HepG2 (cell line): ENCODE measurements around the gene DMXL2. TPM values are rescaled to one million over a fixed set of nuclear protein-coding genes. Genes with fewer than 3 reads are reported as not detected.
A peak's percentile ranks its signal among the peaks of the same experiment; 100 is the strongest.

Experiments
- CEBPB ChIP-seq: IDR thresholded peaks from 2 replicates; pipeline ENCODE4 v1.6.1; 2011; ENCODE audit warnings: low read depth, low read length, improper control_type of control experiment, borderline replicate concordance
- GLI4 ChIP-seq: sonication (generic); formaldehyde crosslinking; IDR thresholded peaks from 2 replicates; pipeline ENCODE4 v1.5.1; 2020; ENCODE audit warnings: missing genetic modification reagents, mild to moderate bottlenecking, moderate library complexity, borderline replicate concordance
- HNF4G ChIP-seq, 2 experiments: sonication (generic) in 1 of 2; formaldehyde crosslinking in 1 of 2; IDR thresholded peaks; 2 replicates each; pipeline versions ENCODE4 v1.4.0 to v1.6.1; 2011 to 2020; ENCODE audit warnings: borderline replicate concordance in 2 of 2, low read depth in 2 of 2, mild to moderate bottlenecking in 2 of 2, low read length in 1 of 2, missing genetic modification reagents in 1 of 2, moderate library complexity in 1 of 2
- JDP2 ChIP-seq: sonication (generic); formaldehyde crosslinking; IDR thresholded peaks from 2 replicates; pipeline ENCODE4 v1.8.1; 2022; ENCODE audit warnings: missing genetic modification reagents, borderline replicate concordance
- ZBTB2 ChIP-seq: sonication (generic); formaldehyde crosslinking; IDR thresholded peaks from 2 replicates; pipeline ENCODE4 v1.8.0; 2022; ENCODE audit warnings: low read depth, missing genetic modification reagents
- ZNF232 ChIP-seq: sonication (generic); formaldehyde crosslinking; IDR thresholded peaks from 2 replicates; pipeline ENCODE4 v1.4.0; 2020; ENCODE audit warnings: missing genetic modification reagents, borderline replicate concordance
- ZNF24 ChIP-seq: fragments of 450-650 bp; IDR thresholded peaks from 2 replicates; pipeline ENCODE4 v1.6.1; 2017; ENCODE audit warnings: antibody characterized with exemption, mild to moderate bottlenecking
- ZNF432 ChIP-seq: sonication (generic); formaldehyde crosslinking; IDR thresholded peaks from 2 replicates; pipeline ENCODE4 v1.5.0; 2020; ENCODE audit warnings: missing genetic modification reagents, mild to moderate bottlenecking, borderline replicate concordance
- ZNF556 ChIP-seq: sonication (generic); formaldehyde crosslinking; IDR thresholded peaks from 2 replicates; pipeline ENCODE4 v1.4.0; 2020; ENCODE audit warnings: mild to moderate bottlenecking, missing genetic modification reagents, borderline replicate concordance
- polyA plus RNA-seq, 8 experiments: library from polyadenylated mRNA; depleted of rRNA in 3 of 8; stranded (reverse) in 7 of 8; unstranded in 1 of 8; fragments of >200 nt; fragmentation: Illumina TruSeq in 4 of 8; extraction: Trizol in 4 of 8; gene quantifications; 2 replicates each; pipeline versions ENCODE4 v1.2.1 to v1.2.3, GENCODE V29; 2011 to 2016; ENCODE audit warnings: low read depth in 4 of 8, missing spikeins in 1 of 8, mixed read lengths in 1 of 8; ENCODE audit not compliant: insufficient read depth in 1 of 8
- total RNA-seq, 5 experiments: library from RNA; depleted of rRNA; stranded (reverse); fragments of >200 nt; fragmentation: Illumina TruSeq; extraction: Trizol; gene quantifications; 2 replicates each; pipeline ENCODE4 v1.2.3, GENCODE V29; 2016; ENCODE audit warnings: low read depth in 1 of 5
- TF ChIP-seq, protein P1 (sequence below), 2 experiments: fragments of 450-650 bp in 1 of 2; sonication (generic) in 1 of 2; formaldehyde crosslinking in 1 of 2; IDR thresholded peaks; 2 replicates each; pipeline versions ENCODE4 v1.6.1 to v1.8.0; 2016 to 2022; ENCODE audit warnings: antibody characterized with exemption in 1 of 2, mild to moderate bottlenecking in 1 of 2, missing genetic modification reagents in 1 of 2
- TF ChIP-seq, protein P2 (sequence below): sonication (generic); formaldehyde crosslinking; IDR thresholded peaks from 2 replicates; pipeline ENCODE4 v1.4.0; 2020; ENCODE audit warnings: missing genetic modification reagents; ENCODE audit errors: not compliant biosample characterization
- TF ChIP-seq, protein P3 (sequence below): sonication (generic); formaldehyde crosslinking; IDR thresholded peaks from 2 replicates; pipeline ENCODE4 v1.4.0; 2020; ENCODE audit warnings: mild to moderate bottlenecking, missing genetic modification reagents

DMXL2 gene
- total and polyA plus RNA-seq, 2 of the 13 experiments (the other 11 are each of a cell fraction or from before 2014, with no cell fraction given) = 11.6 to 15.3 TPM

DNA sequence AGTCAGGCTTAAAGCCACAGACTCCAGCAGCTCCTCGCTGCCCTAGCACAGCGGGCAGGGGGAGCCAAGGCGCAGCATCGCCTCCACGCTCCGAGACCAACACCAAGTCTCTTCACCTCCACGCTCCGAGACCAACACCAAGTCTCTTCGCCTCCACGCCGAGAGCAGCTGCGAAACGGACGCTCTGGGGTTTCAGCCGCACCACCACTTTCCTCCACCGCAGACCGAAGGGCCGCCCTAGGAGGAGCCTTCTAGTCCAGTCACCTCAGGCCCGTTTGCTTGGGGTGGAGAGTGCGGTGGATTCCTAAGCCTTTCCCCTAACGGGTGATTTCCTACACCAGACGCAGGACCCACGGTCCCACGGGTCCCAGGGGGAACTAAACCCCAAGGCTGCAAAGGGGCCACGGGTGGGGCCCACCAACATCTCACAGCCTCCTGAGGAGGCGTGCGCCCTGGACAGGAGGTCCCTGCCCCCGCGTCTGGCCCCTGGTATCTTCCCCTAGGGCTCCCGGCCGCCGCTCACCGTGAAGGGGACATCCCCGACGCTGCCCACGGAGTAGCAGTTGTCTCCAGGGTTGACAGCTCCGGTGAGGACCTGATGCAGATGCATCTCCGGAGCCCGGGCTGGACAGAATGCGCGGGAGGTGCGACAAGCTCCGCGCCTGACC, 501 bp downstream of the DMXL2 start (continued):
- TF ChIP-seq ZBTB2 (no peak), ZNF24 (no peak), GLI4 (CRISPR knock-in tag) (peak; percentile 79; the same call in 1 of the 2 replicates), ZNF232 (CRISPR knock-in tag) (no peak), ZNF556 (0 out of 2 replicates have a peak, but pooled peaks have one; percentile 19), JDP2 (no peak), HNF4G (IDR thresholded peaks at IDR 0.05; ENCODE audit: borderline replicate concordance, low read depth, low read length) (no peak), HNF4G (CRISPR knock-in tag; IDR thresholded peaks at IDR 0.05; ENCODE audit: borderline replicate concordance, low read depth) (no peak), ZNF432 (no peak), CEBPB (no peak)
- TF ChIP-seq, protein P1, sequence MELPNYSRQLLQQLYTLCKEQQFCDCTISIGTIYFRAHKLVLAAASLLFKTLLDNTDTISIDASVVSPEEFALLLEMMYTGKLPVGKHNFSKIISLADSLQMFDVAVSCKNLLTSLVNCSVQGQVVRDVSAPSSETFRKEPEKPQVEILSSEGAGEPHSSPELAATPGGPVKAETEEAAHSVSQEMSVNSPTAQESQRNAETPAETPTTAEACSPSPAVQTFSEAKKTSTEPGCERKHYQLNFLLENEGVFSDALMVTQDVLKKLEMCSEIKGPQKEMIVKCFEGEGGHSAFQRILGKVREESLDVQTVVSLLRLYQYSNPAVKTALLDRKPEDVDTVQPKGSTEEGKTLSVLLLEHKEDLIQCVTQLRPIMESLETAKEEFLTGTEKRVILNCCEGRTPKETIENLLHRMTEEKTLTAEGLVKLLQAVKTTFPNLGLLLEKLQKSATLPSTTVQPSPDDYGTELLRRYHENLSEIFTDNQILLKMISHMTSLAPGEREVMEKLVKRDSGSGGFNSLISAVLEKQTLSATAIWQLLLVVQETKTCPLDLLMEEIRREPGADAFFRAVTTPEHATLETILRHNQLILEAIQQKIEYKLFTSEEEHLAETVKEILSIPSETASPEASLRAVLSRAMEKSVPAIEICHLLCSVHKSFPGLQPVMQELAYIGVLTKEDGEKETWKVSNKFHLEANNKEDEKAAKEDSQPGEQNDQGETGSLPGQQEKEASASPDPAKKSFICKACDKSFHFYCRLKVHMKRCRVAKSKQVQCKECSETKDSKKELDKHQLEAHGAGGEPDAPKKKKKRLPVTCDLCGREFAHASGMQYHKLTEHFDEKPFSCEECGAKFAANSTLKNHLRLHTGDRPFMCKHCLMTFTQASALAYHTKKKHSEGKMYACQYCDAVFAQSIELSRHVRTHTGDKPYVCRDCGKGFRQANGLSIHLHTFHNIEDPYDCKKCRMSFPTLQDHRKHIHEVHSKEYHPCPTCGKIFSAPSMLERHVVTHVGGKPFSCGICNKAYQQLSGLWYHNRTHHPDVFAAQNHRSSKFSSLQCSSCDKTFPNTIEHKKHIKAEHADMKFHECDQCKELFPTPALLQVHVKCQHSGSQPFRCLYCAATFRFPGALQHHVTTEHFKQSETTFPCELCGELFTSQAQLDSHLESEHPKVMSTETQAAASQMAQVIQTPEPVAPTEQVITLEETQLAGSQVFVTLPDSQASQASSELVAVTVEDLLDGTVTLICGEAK (IDR thresholded peaks at IDR 0.05) = no peak
- TF ChIP-seq, protein P1 (CRISPR knock-in tag; IDR thresholded peaks at IDR 0.05) = no peak
- TF ChIP-seq, protein P2, sequence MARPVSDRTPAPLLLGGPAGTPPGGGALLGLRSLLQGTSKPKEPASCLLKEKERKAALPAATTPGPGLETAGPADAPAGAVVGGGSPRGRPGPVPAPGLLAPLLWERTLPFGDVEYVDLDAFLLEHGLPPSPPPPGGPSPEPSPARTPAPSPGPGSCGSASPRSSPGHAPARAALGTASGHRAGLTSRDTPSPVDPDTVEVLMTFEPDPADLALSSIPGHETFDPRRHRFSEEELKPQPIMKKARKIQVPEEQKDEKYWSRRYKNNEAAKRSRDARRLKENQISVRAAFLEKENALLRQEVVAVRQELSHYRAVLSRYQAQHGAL (CRISPR knock-in tag) = no peak
- TF ChIP-seq, protein P3, sequence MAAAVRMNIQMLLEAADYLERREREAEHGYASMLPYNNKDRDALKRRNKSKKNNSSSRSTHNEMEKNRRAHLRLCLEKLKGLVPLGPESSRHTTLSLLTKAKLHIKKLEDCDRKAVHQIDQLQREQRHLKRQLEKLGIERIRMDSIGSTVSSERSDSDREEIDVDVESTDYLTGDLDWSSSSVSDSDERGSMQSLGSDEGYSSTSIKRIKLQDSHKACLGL (CRISPR knock-in tag) = no peak
